ENCODE measurements around the gene LRRC26. TPM values are rescaled to one million over a fixed set of nuclear protein-coding genes. Genes with fewer than 3 reads are reported as not detected.

Gene LRRC26
- total RNA-seq, 1 experiment from 2014 or later: 0.40 TPM

- no peak overlapping the region for H2AFZ ChIP-seq (ENCODE audit: low read length)
- H3K36me3 ChIP-seq (ENCODE audit: low read depth, low read length): no peaks in the 10 kb centered on the region
- no peaks in the 10 kb centered on the region for H3K27me3 ChIP-seq (ENCODE audit: low read length)
- ATAC-seq (no peak), DNase-seq (no peak)
- intact Hi-C loops (cut with micrococcal nuclease): no loop called here
- BruUV-seq (replicated peaks): no TSS peak
- TF ChIP-seq EZH2phosphoT487 (IDR thresholded peaks at IDR 0.05; ENCODE audit: borderline replicate concordance, low read length): no peak
- no peak for TF ChIP-seq EZH2 (IDR thresholded peaks at IDR 0.05; ENCODE audit: low read length, unreplicated experiment)
- no peak for TF ChIP-seq CTCF (conservative IDR thresholded peaks at IDR 0.05; ENCODE audit: low read depth, low read length)
- no peaks in the 10 kb centered on the region for H3K9me3 ChIP-seq (ENCODE audit: low read length)
- H3K9me2 ChIP-seq (replicated peaks; ENCODE audit: low read length): no peaks in the 10 kb centered on the region
- H3K4me3 ChIP-seq (ENCODE audit: low read length): no peak overlapping the region
- ChIA-PET CTCF (no interaction called here), POLR2A (ENCODE audit: unreplicated experiment) (no interaction called here)
- H4K20me1 ChIP-seq (ENCODE audit: low read length): peaks cover 17% of the 10 kb centered on the region
- no peaks in the 10 kb centered on the region for H3F3A ChIP-seq (ENCODE audit: low read length, unreplicated experiment)
- H3K27ac ChIP-seq (ENCODE audit: low read length): no peak overlapping the region
- H3K79me2 ChIP-seq (ENCODE audit: low read length): peaks cover 26% of the 10 kb centered on the region
- H3K4me1 ChIP-seq (ENCODE audit: insufficient read depth, low read length): peaks cover 43% of the 10 kb centered on the region
- H3K4me2 ChIP-seq (ENCODE audit: low read length): no peak overlapping the region
- no peak overlapping the region for H3K9ac ChIP-seq (ENCODE audit: low read length)
Measured at GRCh38 chr9:137193771-137194170, 23.9 kb upstream of the LRRC26 start.

GRCh38 chr9:137192859-137193258 lies 23.0 kb upstream of the LRRC26 start:
- Histone ChIP-seq H3K79me2 (ENCODE audit: low read length) (peaks cover 29% of the 10 kb centered on the region), H4K20me1 (ENCODE audit: low read length) (peaks cover 11% of the 10 kb centered on the region), H3K27me3 (ENCODE audit: low read length) (no peaks in the 10 kb centered on the region), H3K4me3 (ENCODE audit: low read length) (no peak overlapping the region), H3K36me3 (ENCODE audit: low read depth, low read length) (no peaks in the 10 kb centered on the region), H2AFZ (ENCODE audit: low read length) (no peak overlapping the region), H3K27ac (ENCODE audit: low read length) (no peak overlapping the region), H3K9me3 (ENCODE audit: low read length) (no peaks in the 10 kb centered on the region), H3F3A (ENCODE audit: low read length, unreplicated experiment) (no peaks in the 10 kb centered on the region), H3K4me1 (ENCODE audit: insufficient read depth, low read length) (peaks cover 34% of the 10 kb centered on the region), H3K9ac (ENCODE audit: low read length) (no peak overlapping the region), H3K9me2 (replicated peaks; ENCODE audit: low read length) (no peaks in the 10 kb centered on the region), H3K4me2 (ENCODE audit: low read length) (no peak overlapping the region)
- DNase-seq: no peak
- no TSS peak for BruUV-seq (replicated peaks)
- POLR2A ChIA-PET (ENCODE audit: unreplicated experiment): no interaction called here
- CTCF ChIA-PET: no interaction called here
- ATAC-seq: no peak
- intact Hi-C loops (cut with micrococcal nuclease): no loop called here
- TF ChIP-seq CTCF (conservative IDR thresholded peaks at IDR 0.05; ENCODE audit: low read depth, low read length): no peak

GRCh38 chr9:137192448-137192780 lies 22.6 kb upstream of the LRRC26 start:
- no peaks in the 10 kb centered on the region for H3K27me3 ChIP-seq (ENCODE audit: low read length)
- H3K4me1 ChIP-seq (ENCODE audit: insufficient read depth, low read length): peaks cover 31% of the 10 kb centered on the region
- peaks cover 11% of the 10 kb centered on the region for H4K20me1 ChIP-seq (ENCODE audit: low read length)
- H3K4me3 ChIP-seq (ENCODE audit: low read length): no peak overlapping the region
- ChIA-PET POLR2A (ENCODE audit: unreplicated experiment) (no interaction called here), CTCF (no interaction called here)
- H3K9ac ChIP-seq (ENCODE audit: low read length): no peak overlapping the region
- BruUV-seq (replicated peaks): no TSS peak
- no peaks in the 10 kb centered on the region for H3F3A ChIP-seq (ENCODE audit: low read length, unreplicated experiment)
- H3K27ac ChIP-seq (ENCODE audit: low read length): no peak overlapping the region
- H2AFZ ChIP-seq (ENCODE audit: low read length): no peak overlapping the region
- DNase-seq (no peak), ATAC-seq (no peak)
- TF ChIP-seq CTCF (conservative IDR thresholded peaks at IDR 0.05; ENCODE audit: low read depth, low read length): no peak
- no peak for TF ChIP-seq EZH2 (IDR thresholded peaks at IDR 0.05; ENCODE audit: low read length, unreplicated experiment)
- TF ChIP-seq EZH2phosphoT487 (IDR thresholded peaks at IDR 0.05; ENCODE audit: borderline replicate concordance, low read length): no peak
- peaks cover 29% of the 10 kb centered on the region for H3K79me2 ChIP-seq (ENCODE audit: low read length)
- no peak overlapping the region for H3K4me2 ChIP-seq (ENCODE audit: low read length)
- intact Hi-C loops (cut with micrococcal nuclease): no loop called here
- H3K9me2 ChIP-seq (replicated peaks; ENCODE audit: low read length): no peaks in the 10 kb centered on the region
- H3K36me3 ChIP-seq (ENCODE audit: low read depth, low read length): no peaks in the 10 kb centered on the region
- H3K9me3 ChIP-seq (ENCODE audit: low read length): no peaks in the 10 kb centered on the region

Data from PC-3 (cell line).